H9 (cell line): ENCODE measurements around the gene NEGR1. TPM values are rescaled to one million over a fixed set of nuclear protein-coding genes. Genes with fewer than 3 reads are reported as not detected.

ENCODE experiments used
- DNase-seq: peaks from one replicate; pipeline ENCODE4 v3.0.0-alpha.2; 2017
- H2AFZ ChIP-seq: one replicate; pipeline ENCODE4 v1.6.1; 2013; ENCODE audit warnings: mild to moderate bottlenecking, low read length, control low read depth, moderate library complexity
- H2AK5ac ChIP-seq: 2 replicates; pipeline ENCODE4 v1.6.1; 2013; ENCODE audit warnings: low read length, control low read depth, mixed read lengths; ENCODE audit not compliant: insufficient read length
- H2BK120ac ChIP-seq: one replicate; pipeline ENCODE4 v1.6.1; 2013; ENCODE audit warnings: low read depth, mild to moderate bottlenecking, low read length, control low read depth, inconsistent platforms; ENCODE audit not compliant: poor library complexity, severe bottlenecking
- H2BK12ac ChIP-seq: 2 replicates; pipeline ENCODE4 v1.6.1; 2013; ENCODE audit warnings: low read length, control low read depth, mixed read lengths, low read depth; ENCODE audit not compliant: insufficient read length
- H2BK15ac ChIP-seq: 2 replicates; pipeline ENCODE4 v1.6.1; 2013; ENCODE audit warnings: low read depth, low read length, control low read depth
- H2BK20ac ChIP-seq: one replicate; pipeline ENCODE4 v1.6.1; 2013; ENCODE audit warnings: low read depth, mild to moderate bottlenecking, low read length, control low read depth, inconsistent platforms; ENCODE audit not compliant: poor library complexity, severe bottlenecking
- H2BK5ac ChIP-seq: 2 replicates; pipeline ENCODE4 v1.6.1; 2013; ENCODE audit warnings: low read length, control low read depth, mixed read lengths; ENCODE audit not compliant: insufficient read length
- H3K14ac ChIP-seq: 2 replicates; pipeline ENCODE4 v1.6.1; 2013; ENCODE audit warnings: low read length, control low read depth; ENCODE audit not compliant: insufficient read depth
- H3K18ac ChIP-seq: 2 replicates; pipeline ENCODE4 v1.6.1; 2013; ENCODE audit warnings: low read depth, mild to moderate bottlenecking, mixed read lengths, low read length, control low read depth; ENCODE audit not compliant: insufficient read length
- H3K23ac ChIP-seq: 2 replicates; pipeline ENCODE4 v1.6.1; 2013; ENCODE audit warnings: low read length, control low read depth, mixed read lengths, low read depth; ENCODE audit not compliant: insufficient read length
- H3K23me2 ChIP-seq: 2 replicates; pipeline ENCODE4 v1.6.1; 2013; ENCODE audit warnings: low read depth, mild to moderate bottlenecking, mixed read lengths, low read length, control low read depth; ENCODE audit not compliant: insufficient read length, poor library complexity, severe bottlenecking
- H3K27ac ChIP-seq: 2 replicates; pipeline ENCODE4 v1.5.1; 2013; ENCODE audit warnings: low read length, control low read depth, mixed read lengths, low read depth; ENCODE audit not compliant: insufficient read length
- H3K27me3 ChIP-seq: 2 replicates; pipeline ENCODE4 v1.6.1; 2013; ENCODE audit warnings: low read length, control low read depth, inconsistent platforms; ENCODE audit not compliant: insufficient read depth
- H3K4ac ChIP-seq: 2 replicates; pipeline ENCODE4 v1.6.1; 2013; ENCODE audit warnings: low read depth, mild to moderate bottlenecking, control low read depth, inconsistent platforms, low read length, moderate library complexity
- H3K4me1 ChIP-seq: 2 replicates; pipeline ENCODE4 v1.6.1; 2013; ENCODE audit warnings: low read length, control low read depth, inconsistent platforms; ENCODE audit not compliant: insufficient read depth
- H3K4me2 ChIP-seq: 2 replicates; pipeline ENCODE4 v1.6.1; 2013; ENCODE audit warnings: low read length, control low read depth, mixed read lengths; ENCODE audit not compliant: insufficient read length, insufficient read depth
- H3K56ac ChIP-seq: 2 replicates; pipeline ENCODE4 v1.6.1; 2013; ENCODE audit warnings: low read depth, mild to moderate bottlenecking, mixed read lengths, low read length, control low read depth; ENCODE audit not compliant: insufficient read length
- H3K79me1 ChIP-seq: 2 replicates; pipeline ENCODE4 v1.6.1; 2013; ENCODE audit warnings: low read depth, mild to moderate bottlenecking, moderate library complexity, low read length, control low read depth, inconsistent platforms; ENCODE audit not compliant: insufficient read depth, poor library complexity, severe bottlenecking
- H3K79me2 ChIP-seq: 2 replicates; pipeline ENCODE4 v1.6.1; 2013; ENCODE audit warnings: low read length, control low read depth, inconsistent platforms; ENCODE audit not compliant: insufficient read depth
- H3K9ac ChIP-seq: 2 replicates; pipeline ENCODE4 v1.6.1; 2013; ENCODE audit warnings: low read length, control low read depth, mixed read lengths; ENCODE audit not compliant: insufficient read length; ENCODE audit errors: extremely low read depth
- H3K9me3 ChIP-seq: one replicate; pipeline ENCODE4 v1.6.1; 2013; ENCODE audit warnings: low read depth, low read length, inconsistent platforms; ENCODE audit not compliant: control insufficient read depth
- H3T11ph ChIP-seq: one replicate; pipeline ENCODE4 v1.6.1; 2013; ENCODE audit warnings: mild to moderate bottlenecking, low read length, control low read depth, inconsistent platforms
- H4K20me1 ChIP-seq: one replicate; pipeline ENCODE4 v1.6.1; 2013; ENCODE audit not compliant: control insufficient read depth, insufficient read length, insufficient read depth
- H4K5ac ChIP-seq: 2 replicates; pipeline ENCODE4 v1.6.1; 2013; ENCODE audit warnings: low read depth, mild to moderate bottlenecking, mixed read lengths, low read length, control low read depth; ENCODE audit not compliant: insufficient read length
- H4K8ac ChIP-seq: replicated peaks from 2 replicates; pipeline ENCODE4 v1.6.1; 2013; ENCODE audit warnings: low read length, control low read depth, mixed read lengths, low read depth; ENCODE audit not compliant: insufficient read length
- H4K91ac ChIP-seq: 2 replicates; pipeline ENCODE4 v1.6.1; 2013; ENCODE audit warnings: low read depth, mild to moderate bottlenecking, moderate library complexity, mixed read lengths, low read length, control low read depth; ENCODE audit not compliant: insufficient read length
- H3K27ac Mint-ChIP-seq, 3 experiments: 2 replicates in 2 of 3; 3 replicates in 1 of 3; pipeline ENCODE4 v1.8.0; 2020 to 2021; ENCODE audit warnings: mixed read lengths in 3 of 3, mild to moderate bottlenecking in 1 of 3, moderate library complexity in 1 of 3
- H3K27me3 Mint-ChIP-seq: 2 replicates; pipeline ENCODE4 v1.8.0; 2021; ENCODE audit warnings: low read depth, mild to moderate bottlenecking, moderate library complexity, mixed read lengths
- H3K36me3 Mint-ChIP-seq, 3 experiments: 2 replicates in 2 of 3; 3 replicates in 1 of 3; pipeline ENCODE4 v1.8.0; 2020 to 2021; ENCODE audit warnings: low read depth in 3 of 3, mixed read lengths in 3 of 3; ENCODE audit not compliant: insufficient read depth in 1 of 3
- H3K4me1 Mint-ChIP-seq, 2 experiments: 2 replicates each; pipeline ENCODE4 v1.8.0; 2020; ENCODE audit warnings: mixed read lengths in 2 of 2
- H3K4me3 Mint-ChIP-seq, 2 experiments: 2 replicates in 1 of 2; 3 replicates in 1 of 2; pipeline ENCODE4 v1.8.0; 2020 to 2021; ENCODE audit warnings: mild to moderate bottlenecking in 2 of 2, mixed read lengths in 2 of 2, moderate library complexity in 1 of 2
- H3K9me3 Mint-ChIP-seq, 2 experiments: 2 replicates in 1 of 2; 3 replicates in 1 of 2; pipeline ENCODE4 v1.8.0; 2020; ENCODE audit warnings: mild to moderate bottlenecking in 2 of 2, mixed read lengths in 2 of 2, moderate library complexity in 1 of 2
- CTCF ChIP-seq: fragments of 200-600 bp; sonication (generic); conservative IDR thresholded peaks from 3 replicates; pipeline ENCODE4 v1.8.0; 2021; ENCODE audit warnings: antibody characterized with exemption, mild to moderate bottlenecking
- total RNA-seq: library from RNA; stranded (reverse); gene quantifications from 2 replicates; pipeline ENCODE4 v1.2.1, GENCODE V29; 2021

The NEGR1 gene
- total RNA-seq, 1 experiment from 2014 or later, result 0.13 TPM

DNA sequence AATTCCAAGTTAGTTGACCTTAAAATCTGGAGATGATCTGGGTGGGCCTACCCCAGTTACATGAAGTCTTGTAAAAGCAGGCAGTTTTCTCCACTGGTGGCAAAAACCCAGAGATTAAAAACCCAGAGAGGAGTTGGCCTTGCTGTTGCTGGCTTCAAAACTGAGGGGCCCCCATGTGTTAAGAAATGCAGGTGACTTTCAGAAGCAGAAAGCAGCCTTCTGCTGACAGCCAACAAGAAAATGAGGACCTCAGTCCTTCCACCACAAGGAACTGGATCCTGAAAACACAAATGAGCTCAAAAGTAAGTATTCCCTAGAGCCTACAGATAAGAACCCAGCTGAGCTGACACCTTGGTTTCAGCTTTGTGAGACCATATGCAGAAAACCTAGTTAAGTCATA is 857.8 kb downstream of the NEGR1 start:
- no peak overlapping the region for H4K8ac ChIP-seq
- H3K56ac ChIP-seq, result no peak overlapping the region
- H2AFZ ChIP-seq, result no peak overlapping the region
- H3K4ac ChIP-seq, result no peak overlapping the region
- H2AK5ac ChIP-seq, result no peak overlapping the region
- no peak overlapping the region for H3K14ac ChIP-seq
- H3K9me3 ChIP-seq, result no peaks in the 10 kb centered on the region
- no peaks in the 10 kb centered on the region for H3K27me3 ChIP-seq
- H2BK15ac ChIP-seq, result no peak overlapping the region
- Mint-ChIP-seq H3K4me1 (peaks cover 5 to 8% of the 10 kb centered on the region in 2 experiments; a peak in 3 of 4 replicates), H3K9me3 (no peaks in the 10 kb centered on the region), H3K27me3 (no peaks in the 10 kb centered on the region), H3K4me3 (no peak overlapping the region), H3K36me3 (no peaks in the 10 kb centered on the region), H3K27ac (no peak overlapping the region)
- no peak overlapping the region for H4K5ac ChIP-seq
- no peaks in the 10 kb centered on the region for H3K79me2 ChIP-seq
- no peak overlapping the region for H3K23ac ChIP-seq
- no peak overlapping the region for H4K91ac ChIP-seq
- H3T11ph ChIP-seq, result no peak overlapping the region
- H3K18ac ChIP-seq, result no peak overlapping the region
- no peak overlapping the region for H2BK20ac ChIP-seq
- no peak for TF ChIP-seq CTCF
- no peaks in the 10 kb centered on the region for H4K20me1 ChIP-seq
- H3K23me2 ChIP-seq, result no peaks in the 10 kb centered on the region
- no peaks in the 10 kb centered on the region for H3K79me1 ChIP-seq
- H2BK5ac ChIP-seq, result no peak overlapping the region
- H3K9ac ChIP-seq, result no peak overlapping the region
- no peak for DNase-seq
- no peak overlapping the region for H2BK120ac ChIP-seq
- no peak overlapping the region for H3K27ac ChIP-seq
- no peak overlapping the region for H2BK12ac ChIP-seq
- H3K4me2 ChIP-seq, result no peak overlapping the region
- H3K4me1 ChIP-seq, result peaks cover 2% of the 10 kb centered on the region; the same call in 1 of the 2 replicates
